HT1080 (cell line): ENCODE measurements around the gene GLI3. TPM values are rescaled to one million over a fixed set of nuclear protein-coding genes. Genes with fewer than 3 reads are reported as not detected.

ENCODE experiments used
- DNase-seq: peaks from one replicate; pipeline ENCODE4 v3.0.0-alpha.2; 2015; ENCODE audit warnings: low read depth
- total RNA-seq: library from RNA; depleted of rRNA; stranded (reverse); fragments of >200 nt; shearing (Covaris generic); gene quantifications from 2 replicates; pipeline ENCODE4 v1.2.3, GENCODE V29; 2014

The GLI3 gene
- total RNA-seq, 1 experiment from 2014 or later = 5.9 TPM

DNA sequence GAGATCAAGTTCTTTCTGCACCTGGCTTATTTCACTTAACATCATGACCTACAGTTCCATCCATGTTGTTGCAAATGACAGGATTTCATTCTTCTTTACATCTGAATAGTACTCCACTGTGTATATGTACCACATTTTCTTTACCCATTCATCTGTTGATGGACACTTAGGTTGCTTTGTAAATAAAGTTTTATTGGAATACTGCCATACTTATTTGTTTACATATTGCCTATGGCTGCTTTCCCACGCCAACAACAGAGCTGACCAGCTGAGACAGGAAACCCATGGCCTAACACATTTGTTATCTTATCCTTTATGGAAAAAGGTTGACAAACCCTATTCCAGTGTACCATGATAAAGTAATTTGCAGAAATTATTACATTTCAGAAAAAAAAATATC, 153.7 kb downstream of the GLI3 start:
- no peak for DNase-seq

- peak; percentile 30 for DNase-seq
Observed at GRCh38 chr7:42082144-42082543, 154.9 kb downstream of the GLI3 start.

DNA sequence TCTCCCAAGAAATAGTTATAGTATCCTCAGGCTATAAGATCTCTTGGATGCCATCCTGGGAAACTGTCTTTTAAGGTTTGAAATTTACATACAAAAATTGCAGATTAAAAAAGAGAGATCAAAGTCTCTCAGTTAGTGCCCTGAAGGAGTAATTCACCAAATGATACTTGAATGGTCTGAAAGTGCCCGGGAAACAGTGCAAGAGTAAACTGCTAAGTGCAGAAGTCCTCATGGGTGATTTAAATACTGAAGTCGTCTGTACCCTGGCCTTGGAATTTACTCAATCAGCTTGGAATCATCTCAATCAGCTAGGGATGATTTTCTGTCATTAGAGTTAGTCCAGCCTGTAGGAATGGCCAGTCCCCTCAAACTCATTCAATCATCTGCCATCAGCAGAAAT, 155.3 kb downstream of the GLI3 start:
- DNase-seq = no peak

- no peak for DNase-seq
Observed at GRCh38 chr7:42080841-42081586, 156.0 kb downstream of the GLI3 start.

DNA sequence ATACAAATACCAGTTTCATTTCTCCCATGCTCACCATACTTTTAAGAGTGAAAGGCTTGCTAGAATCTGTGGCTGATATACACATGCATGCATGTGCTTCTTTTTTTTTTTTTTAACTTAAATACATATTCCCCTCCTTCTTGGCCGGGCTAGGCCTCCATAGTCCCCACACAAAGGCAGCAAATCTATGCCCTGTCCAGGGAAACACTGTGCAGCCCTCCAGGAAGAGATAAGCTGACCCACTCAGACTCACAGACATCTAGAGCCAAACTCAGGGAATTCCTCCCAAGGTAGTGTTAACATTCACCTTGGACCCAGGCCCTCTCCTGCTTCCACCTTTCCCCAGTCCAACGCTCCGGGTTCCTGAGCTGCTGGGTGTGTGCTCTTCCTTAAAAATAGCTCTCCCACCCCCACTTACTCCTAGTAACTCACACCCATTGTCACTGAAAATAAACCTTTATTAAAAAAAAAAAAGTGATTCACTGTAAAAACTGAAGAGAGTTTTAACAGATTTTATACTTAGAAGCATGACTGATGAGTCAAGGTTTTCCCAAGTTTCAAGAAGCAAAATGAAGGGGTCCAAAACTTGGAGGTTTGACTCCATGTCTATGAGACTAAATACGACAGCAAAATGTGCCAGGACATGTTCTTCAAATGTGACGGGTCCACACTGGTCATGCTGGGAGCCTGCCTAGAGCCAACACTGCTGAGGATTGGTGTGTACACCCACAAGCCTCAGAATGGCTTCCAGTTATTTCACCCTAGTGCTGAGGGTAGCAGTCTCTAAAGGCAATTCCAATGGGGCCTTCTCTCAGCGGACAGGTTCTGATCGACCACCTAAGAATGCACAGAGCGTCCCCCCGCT, 159.5 kb downstream of the GLI3 start:
- DNase-seq = no peak

GRCh38 chr7:42076870-42077269, 160.1 kb downstream of the GLI3 start:
- DNase-seq = no peak

DNA sequence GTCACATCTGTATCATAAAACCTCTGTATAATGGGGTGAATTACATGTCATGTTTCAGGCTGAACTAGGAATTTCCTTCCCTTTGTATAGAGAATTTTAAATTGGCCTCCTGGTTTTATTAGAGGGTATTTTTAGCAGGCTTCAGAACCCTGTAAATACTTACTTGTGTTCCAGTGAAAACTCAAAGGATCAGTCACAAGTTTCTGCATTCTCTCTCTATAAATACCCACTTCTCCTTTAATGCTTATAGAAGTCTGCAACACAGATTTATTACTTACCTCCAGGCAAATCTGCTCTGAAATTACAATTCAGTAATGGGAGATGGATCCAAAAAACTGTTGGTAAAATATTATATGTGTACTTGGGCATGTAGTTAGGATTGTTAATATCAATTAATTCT, 161.6 kb downstream of the GLI3 start:
- DNase-seq = no peak

DNA sequence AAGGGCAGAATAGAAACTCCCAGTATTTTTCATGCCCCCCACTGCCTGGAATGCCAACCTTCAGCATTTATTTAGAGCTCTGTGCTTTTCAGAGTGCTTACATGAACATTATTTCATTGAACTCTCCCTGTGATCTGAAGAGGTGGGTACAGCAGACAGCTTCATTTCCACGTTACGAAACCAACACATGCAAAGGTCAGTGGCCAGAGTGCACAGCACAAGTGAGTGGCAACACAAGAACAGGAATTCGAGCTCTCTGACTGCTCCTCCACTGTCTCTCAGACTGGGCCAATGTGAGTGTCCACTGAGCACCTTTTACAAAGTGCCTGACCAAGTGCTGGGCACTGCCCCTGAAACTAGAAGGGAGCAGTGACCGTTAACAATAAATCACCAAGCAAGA, 162.9 kb downstream of the GLI3 start:
- DNase-seq = no peak

GRCh38 chr7:42071372-42072261, 165.4 kb downstream of the GLI3 start:
- no peak for DNase-seq

GRCh38 chr7:42070068-42070467, 166.9 kb downstream of the GLI3 start:
- peak; percentile 56 for DNase-seq

- no peak for DNase-seq
Observed at GRCh38 chr7:42069590-42069989, 167.4 kb downstream of the GLI3 start.

DNA sequence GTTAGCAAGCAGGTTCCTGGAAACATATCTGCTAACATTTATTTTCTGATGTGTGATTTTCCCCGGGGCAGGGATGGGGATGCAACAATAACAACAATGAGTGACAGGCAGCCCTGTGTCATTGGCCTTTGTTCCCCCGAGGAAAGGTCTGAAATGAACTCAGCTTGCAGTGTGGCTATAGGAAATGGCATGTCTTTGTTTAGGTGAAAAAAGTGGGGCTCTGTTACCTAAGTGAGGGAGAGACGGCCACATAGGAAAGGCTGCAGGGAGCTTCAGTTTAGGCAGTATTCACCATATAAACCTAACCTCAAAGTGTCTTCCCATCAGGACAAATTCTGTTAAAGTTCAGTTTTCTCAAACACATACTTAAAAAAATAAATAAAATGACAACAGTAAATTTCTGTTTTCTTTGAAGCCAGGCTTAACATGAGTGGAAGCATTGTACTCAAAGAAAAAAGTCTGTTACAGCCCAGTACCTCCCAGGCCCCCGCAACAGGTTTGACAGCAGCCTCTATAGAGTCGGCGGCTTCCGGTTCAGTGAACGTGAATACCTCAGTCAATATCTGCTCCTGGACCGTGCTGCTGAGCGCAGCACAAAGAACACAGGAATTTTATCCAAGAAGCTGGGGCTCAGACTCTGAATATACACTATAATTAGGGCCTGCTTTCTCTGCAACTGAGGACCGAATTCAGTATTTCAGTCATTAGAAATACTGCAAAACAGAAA, 168.3 kb downstream of the GLI3 start:
- DNase-seq = no peak

GRCh38 chr7:42065942-42066341, 171.1 kb downstream of the GLI3 start:
- no peak for DNase-seq

GRCh38 chr7:42065015-42065414, 172.0 kb downstream of the GLI3 start:
- DNase-seq = no peak

DNA sequence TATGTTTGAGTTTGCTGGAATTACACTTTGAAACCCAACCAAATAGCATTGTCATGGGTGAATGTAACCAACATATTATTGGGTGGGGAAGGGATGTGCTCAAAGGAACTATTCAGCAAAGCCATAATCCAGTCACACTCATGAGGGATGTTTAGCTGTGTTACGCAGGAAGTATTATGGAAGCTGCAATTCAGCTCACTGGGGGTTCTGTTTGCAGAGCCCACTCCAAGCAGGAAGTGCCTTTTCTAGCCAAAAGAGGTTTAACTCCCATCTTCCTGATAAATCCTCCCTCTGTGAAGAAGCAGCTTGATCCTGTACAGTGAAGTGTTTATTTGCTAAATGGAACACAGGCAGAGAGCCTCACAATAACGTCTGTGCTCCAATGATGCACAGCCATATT, 172.5 kb downstream of the GLI3 start:
- DNase-seq = no peak

- DNase-seq = no peak
Observed at GRCh38 chr7:42059275-42059674, 177.7 kb downstream of the GLI3 start.

- DNase-seq = no peak
Observed at GRCh38 chr7:42057331-42057730, 179.7 kb downstream of the GLI3 start.

DNA sequence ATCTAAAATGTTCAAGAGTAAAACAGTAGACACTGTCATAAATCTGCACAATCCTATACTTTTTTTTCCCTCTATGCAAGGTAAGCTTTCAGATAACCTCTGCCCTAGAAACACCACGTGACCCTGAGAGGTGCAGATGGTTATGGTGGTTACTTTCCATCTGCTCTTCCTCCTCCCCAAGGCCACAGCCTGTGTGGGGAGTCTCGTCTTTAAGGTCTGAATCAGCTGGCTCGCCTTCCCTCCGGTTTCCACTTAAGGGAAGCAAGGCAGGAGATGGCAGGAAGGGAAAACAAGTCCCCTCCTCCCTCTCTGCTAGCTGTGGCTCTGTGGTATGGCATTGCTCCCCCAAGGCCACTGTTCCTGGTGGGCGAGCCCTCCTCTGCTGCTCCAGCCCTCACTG, 181.8 kb downstream of the GLI3 start:
- peak; percentile 17 for DNase-seq

- no peak for DNase-seq
Observed at GRCh38 chr7:42053834-42054233, 183.2 kb downstream of the GLI3 start.

DNA sequence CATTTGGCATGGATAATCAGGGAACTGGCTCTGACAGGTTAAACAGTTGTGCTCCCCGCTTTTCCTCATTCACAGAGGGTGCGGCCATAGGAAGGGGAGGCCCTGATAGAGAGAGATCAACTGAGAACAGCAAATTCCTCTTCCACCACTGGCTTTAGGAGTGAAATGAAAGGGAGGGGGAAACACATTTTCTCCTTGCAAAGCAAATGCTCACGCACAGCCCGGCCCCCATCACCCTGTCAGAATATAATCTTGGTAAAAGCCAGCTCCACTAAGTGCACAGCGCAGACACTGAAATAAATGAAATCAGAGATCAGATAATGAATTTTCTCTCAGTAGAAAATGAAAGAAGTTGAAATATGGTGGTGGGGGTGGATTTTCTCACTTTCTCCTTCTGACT, 187.2 kb downstream of the GLI3 start:
- no peak for DNase-seq

- no peak for DNase-seq
Observed at GRCh38 chr7:42046483-42046882, 190.5 kb downstream of the GLI3 start.
